Activated naive CD4-positive, alpha-beta T cell treated with anti-CD3 and anti-CD28 coated beads for 36 hours (primary cell): ENCODE measurements around the gene CREM. TPM values are rescaled to one million over a fixed set of nuclear protein-coding genes. Genes with fewer than 3 reads are reported as not detected.
A peak's percentile ranks its signal among the peaks of the same experiment; 100 is the strongest.
"Not testable (repeated sequence)": the region's sequence is repeated elsewhere in the genome, so short reads cannot be mapped to it uniquely, and the experiment has no call there.

Source experiments
- CTCF ChIA-PET: fragments of 350-600 bp; sonication (Branson Sonifier 250); formaldehyde crosslinking; loops from one replicate; lab custom pipeline; 2021; ENCODE audit warnings: antibody characterized with exemption; lab: Charles Lee
- DNase-seq: peaks from one replicate; pipeline ENCODE4 v3.0.0-alpha.2; 2020
- H3K27ac Mint-ChIP-seq: one replicate; pipeline ENCODE4 v1.8.0; 2021; ENCODE audit warnings: mild to moderate bottlenecking, mixed read lengths
- H3K27me3 Mint-ChIP-seq: one replicate; pipeline ENCODE4 v1.8.0; 2021; ENCODE audit warnings: low read depth, mixed read lengths
- H3K36me3 Mint-ChIP-seq: one replicate; pipeline ENCODE4 v1.8.0; 2021; ENCODE audit warnings: low read depth, mixed read lengths
- H3K4me1 Mint-ChIP-seq: one replicate; pipeline ENCODE4 v1.8.0; 2021; ENCODE audit warnings: low read depth, mixed read lengths
- H3K4me3 Mint-ChIP-seq: one replicate; pipeline ENCODE4 v1.8.0; 2021; ENCODE audit warnings: mild to moderate bottlenecking, moderate library complexity, mixed read lengths
- H3K9me3 Mint-ChIP-seq: one replicate; pipeline ENCODE4 v1.8.0; 2021; ENCODE audit warnings: mixed read lengths
- intact Hi-C: fragments of 100-400 bp; cut with micrococcal nuclease; formaldehyde crosslinking; loops from one replicate; pipeline ENCODE4 v1.15.1; 2023
- total RNA-seq, 2 experiments: library from RNA; stranded (reverse); gene quantifications; one replicate each; pipeline ENCODE4 v1.2.3, GENCODE V29; 2021

CREM gene
- total RNA-seq = 100 to 1,000 TPM; 107 to 111 TPM

DNA sequence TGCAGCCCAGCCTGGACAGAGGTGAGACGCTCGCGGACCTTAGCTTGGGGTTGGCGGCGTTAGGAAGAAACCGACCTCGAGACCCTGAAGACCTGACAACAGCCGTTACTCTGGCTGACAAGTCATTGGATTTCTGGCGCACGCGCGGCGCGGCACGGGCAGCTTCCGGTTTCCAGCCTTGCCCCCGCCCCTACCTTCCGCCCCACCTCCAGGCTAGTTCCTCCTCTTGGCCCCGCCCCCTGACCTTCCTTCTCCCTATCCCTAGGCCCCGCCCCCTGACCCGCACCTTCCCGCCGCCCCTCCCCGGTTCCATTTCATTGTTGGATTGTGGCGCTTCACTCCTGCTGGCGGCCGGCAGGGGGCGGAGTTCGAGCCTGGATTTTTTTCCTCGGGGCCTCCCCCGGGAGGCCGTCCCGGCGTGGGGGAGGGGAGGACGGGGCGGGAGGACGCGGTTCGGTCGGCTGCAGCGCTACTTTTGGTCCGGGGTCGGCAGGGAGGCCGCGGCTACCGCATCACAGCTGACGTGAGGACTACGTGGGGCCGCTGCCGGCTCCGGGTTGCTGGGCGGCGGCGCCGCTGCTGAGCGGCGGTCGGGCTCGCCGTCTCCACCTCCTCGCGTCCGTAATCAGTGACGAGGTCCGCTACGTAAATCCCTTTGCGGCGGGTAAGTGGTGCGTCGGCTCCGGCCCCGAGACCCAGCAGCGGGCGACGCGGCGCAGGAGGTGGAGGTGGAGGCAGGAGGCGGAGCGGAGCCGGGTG is at the start of gene CREM:
Gene CREM (plus strand): TSS at position 317 of the 759 bp plus-strand sequence. CDS start 10,990 bp downstream, outside the sequence.
- Mint-ChIP-seq H3K9me3 (no peaks in the 10 kb centered on the region), H3K27ac (peak within 1 kb of the TSS; percentile 95), H3K27me3 (no peaks in the 10 kb centered on the region), H3K4me1 (peaks cover 48% of the 10 kb centered on the region), H3K4me3 (peak within 1 kb of the TSS; percentile 81), H3K36me3 (peaks cover 18% of the 10 kb centered on the region)
- DNase-seq = peak; percentile 100
- intact Hi-C loops = loop anchor here (1.0 to 5.0 kb wide), 11 partner anchors 23 to 1989 kb away; partner anchors contain the start of genes CCNY, CUL2 and FZD8
- CTCF ChIA-PET = interaction anchor here (0.6 to 11.0 kb wide), 16 partner anchors 15 to 436 kb away, joined by 3 to 223 read pairs (median 3); partner anchors contain the start of gene CUL2

DNA sequence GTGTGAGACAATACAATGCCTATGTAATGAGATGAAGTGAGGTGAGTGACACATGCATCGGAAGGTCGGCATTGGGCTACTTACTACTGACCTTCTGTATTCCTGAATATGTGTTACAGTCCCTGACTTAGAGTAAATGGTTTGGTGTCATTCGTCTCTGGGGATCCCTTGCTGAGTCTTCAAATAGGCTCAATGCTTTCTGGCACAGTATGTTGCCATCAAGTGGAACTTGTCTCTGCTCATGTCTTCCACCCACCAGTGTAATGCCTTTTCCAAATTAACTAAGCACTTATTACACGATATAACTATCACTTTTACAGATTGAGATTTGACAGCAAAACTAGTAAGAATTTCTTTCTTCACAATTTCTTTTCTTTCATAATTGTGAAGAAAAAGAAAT is 47.4 kb upstream of the CREM start:
- Mint-ChIP-seq H3K4me3 (no peak overlapping the region), H3K9me3 (peaks cover 1% of the 10 kb centered on the region), H3K36me3 (peaks cover 15% of the 10 kb centered on the region), H3K27me3 (no peaks in the 10 kb centered on the region), H3K27ac (no peak overlapping the region), H3K4me1 (peaks cover 33% of the 10 kb centered on the region)
- intact Hi-C loops = no loop called here
- CTCF ChIA-PET = no interaction called here
- no peak for DNase-seq

DNA sequence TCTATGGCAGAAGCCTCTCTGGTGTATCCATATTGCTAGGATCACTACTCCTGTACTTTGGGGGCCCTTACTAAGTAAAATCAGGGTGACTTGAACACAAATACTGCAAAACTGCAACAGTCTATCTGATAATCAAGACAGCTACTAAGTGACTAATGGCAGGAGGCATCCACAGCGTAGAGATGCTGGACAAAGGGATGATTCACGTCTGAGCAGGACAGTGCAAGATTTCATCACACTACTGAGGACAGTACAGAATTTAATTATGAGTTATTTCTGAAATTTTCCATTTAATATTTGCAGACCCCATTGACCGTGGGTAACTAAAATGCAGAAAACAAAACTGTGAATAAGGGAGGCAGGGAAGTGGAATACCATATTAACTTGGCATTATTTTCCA is 46.9 kb upstream of the CREM start:
- H3K36me3 Mint-ChIP-seq = peaks cover 15% of the 10 kb centered on the region
- peaks cover 1% of the 10 kb centered on the region for H3K9me3 Mint-ChIP-seq
- intact Hi-C loops = loop anchor here (10.0 kb wide), 1 partner anchor 265 kb away; the partner anchor contains the start of gene PARD3
- CTCF ChIA-PET = interaction anchor here (0.9 kb wide), 1 partner anchor 246 kb away, joined by 6 read pairs; no protein-coding TSS in a partner anchor
- H3K4me3 Mint-ChIP-seq = no peak overlapping the region
- peaks cover 34% of the 10 kb centered on the region for H3K4me1 Mint-ChIP-seq
- no peak for DNase-seq
- no peak overlapping the region for H3K27ac Mint-ChIP-seq
- H3K27me3 Mint-ChIP-seq = no peaks in the 10 kb centered on the region

DNA sequence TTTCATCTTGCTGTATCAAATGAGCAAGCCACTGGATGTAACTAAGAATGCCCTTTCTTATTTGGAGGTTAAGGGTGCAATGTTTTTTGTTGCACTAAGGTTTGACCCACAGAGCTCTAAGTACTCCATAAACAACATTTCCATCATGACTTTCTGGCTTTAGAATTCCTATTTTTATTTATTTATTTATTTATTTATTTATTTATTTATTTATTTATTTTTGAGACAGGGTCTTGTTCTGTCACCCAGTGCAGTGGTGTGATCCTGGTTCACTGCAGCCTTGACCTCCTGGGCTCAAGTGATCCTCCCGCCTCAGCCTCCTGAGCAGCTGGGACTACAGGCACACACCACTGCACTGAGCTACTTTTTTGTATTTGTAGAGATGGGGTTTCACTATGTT is 46.4 kb upstream of the CREM start:
- intact Hi-C loops = loop anchor here (10.0 kb wide), 1 partner anchor 265 kb away; the partner anchor contains the start of gene PARD3
- H3K4me3 Mint-ChIP-seq, H3K27me3 Mint-ChIP-seq, H3K9me3 Mint-ChIP-seq, H3K27ac Mint-ChIP-seq, DNase-seq: not testable (repeated sequence)
- Mint-ChIP-seq H3K36me3 (peaks cover 15% of the 10 kb centered on the region), H3K4me1 (peaks cover 31% of the 10 kb centered on the region)
- CTCF ChIA-PET = interaction anchor here (0.9 to 1.0 kb wide), 2 partner anchors 16 to 245 kb away, joined by 3 to 6 read pairs; no protein-coding TSS in a partner anchor

DNA sequence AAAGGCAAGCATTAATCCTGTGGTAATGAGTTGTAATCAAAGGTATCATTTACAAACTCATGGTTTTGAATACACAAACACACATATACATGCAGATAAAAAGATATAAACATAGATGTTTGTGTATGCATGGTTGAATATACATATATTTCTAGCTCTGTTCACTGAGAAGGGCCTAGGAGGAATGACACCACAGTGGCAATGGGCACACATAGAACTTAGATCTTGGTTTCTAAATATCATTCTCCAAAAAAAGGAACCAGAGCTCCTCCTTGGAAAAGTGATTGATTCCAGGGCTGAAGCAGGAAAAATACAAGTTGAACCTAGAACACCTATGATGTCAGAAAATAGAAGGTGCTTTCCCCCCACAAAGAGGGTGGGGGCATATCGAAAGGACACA is 43.4 kb upstream of the CREM start:
- no peak overlapping the region for H3K27ac Mint-ChIP-seq
- H3K27me3 Mint-ChIP-seq = no peaks in the 10 kb centered on the region
- H3K4me1 Mint-ChIP-seq = peaks cover 56% of the 10 kb centered on the region

DNA sequence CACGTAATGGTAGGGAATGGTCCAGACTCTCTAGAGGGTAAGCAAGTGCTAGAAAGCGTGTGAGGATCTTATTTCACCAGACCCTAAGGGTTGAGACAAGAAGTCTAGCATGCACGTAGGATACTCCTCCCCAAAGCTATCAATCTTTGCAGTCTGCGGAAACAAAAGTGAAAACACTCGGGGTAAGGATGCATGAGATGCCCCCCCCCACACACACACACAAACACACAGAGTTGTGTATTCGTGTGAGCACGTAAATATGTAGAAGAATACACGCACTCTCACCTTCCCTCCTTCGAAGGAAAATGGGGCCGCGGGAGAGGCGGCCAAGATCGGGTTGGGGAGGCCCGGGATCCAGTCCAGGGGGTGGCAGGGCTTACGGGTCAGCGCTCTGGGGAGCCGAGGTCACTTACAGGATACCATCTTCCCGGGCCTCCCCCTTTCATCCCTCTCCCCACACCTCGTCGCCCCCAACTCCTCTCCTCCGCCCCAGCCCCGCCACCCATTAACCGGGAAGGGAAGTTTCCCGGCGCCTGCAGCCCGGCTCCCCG is 37.0 kb upstream of the CREM start:
- DNase-seq = peak; percentile 22
- intact Hi-C loops = loop anchor here (1.0 to 10.0 kb wide), 8 partner anchors 37 to 425 kb away; partner anchors contain the start of genes CREM and PARD3
- Mint-ChIP-seq H3K9me3 (peaks cover 2% of the 10 kb centered on the region), H3K27me3 (no peaks in the 10 kb centered on the region), H3K36me3 (peaks cover 8% of the 10 kb centered on the region), H3K27ac (peak overlapping the region; percentile 84), H3K4me3 (peak overlapping the region; percentile 90), H3K4me1 (peaks cover 45% of the 10 kb centered on the region)
- CTCF ChIA-PET = interaction anchor here (1.1 to 2.3 kb wide), 2 partner anchors 36 to 106 kb away, joined by 5 to 6 read pairs; no protein-coding TSS in a partner anchor

More for the DNA sequence above, 43.4 kb upstream of the CREM start:
- H3K9me3 Mint-ChIP-seq = peaks cover 1% of the 10 kb centered on the region
- intact Hi-C loops = loop anchor here (10.0 kb wide), 1 partner anchor 268 kb away; the partner anchor contains the start of gene PARD3
- no peak for DNase-seq
- CTCF ChIA-PET = interaction anchor here (0.7 kb wide), 1 partner anchor 198 kb away, joined by 3 read pairs; no protein-coding TSS in a partner anchor
- H3K36me3 Mint-ChIP-seq = peaks cover 23% of the 10 kb centered on the region
- no peak overlapping the region for H3K4me3 Mint-ChIP-seq

DNA sequence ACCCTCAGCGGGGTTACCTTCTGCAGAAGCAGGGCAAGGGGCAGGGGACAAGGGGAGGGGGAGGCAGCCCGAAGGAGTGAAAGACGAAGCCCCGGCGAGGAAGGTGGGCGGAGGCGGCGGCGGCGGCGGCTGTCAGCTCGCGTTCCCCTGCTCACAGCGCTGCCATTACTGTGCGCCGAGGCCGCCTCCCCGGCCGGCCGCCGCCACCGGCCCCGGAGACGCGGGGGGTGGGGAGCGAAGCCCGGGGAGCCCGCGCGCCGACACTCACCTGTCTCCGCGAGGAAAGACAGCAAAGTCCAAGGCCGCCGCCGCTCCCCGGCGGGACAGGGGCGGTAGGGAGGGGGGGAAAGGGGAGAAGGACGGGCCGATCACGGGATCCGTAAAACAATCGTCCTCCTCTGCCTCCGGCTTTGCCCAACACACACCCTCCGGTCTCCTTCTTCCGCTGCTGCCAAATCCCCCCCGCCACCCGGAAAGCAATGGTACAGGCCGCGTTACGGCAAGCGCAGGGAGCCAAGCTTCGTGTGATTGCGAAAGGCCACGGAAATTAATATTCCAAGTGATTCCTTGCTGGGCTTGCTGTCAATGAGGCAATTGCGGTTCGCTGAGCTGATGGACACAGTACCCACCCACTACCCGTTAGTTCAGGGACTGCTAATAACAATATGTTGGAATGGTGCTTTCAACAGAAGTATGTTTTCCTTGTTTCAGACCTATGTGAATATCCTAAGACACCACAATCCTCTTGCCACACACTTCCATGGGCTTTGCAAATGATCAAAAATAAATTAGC is 36.3 kb upstream of the CREM start, which contains the start of gene CUL2:
Gene CUL2 (minus strand): TSS at position 180 of the 793 bp plus-strand sequence. CDS start 19,024 bp downstream, outside the sequence.
- DNase-seq = peak; percentile 94
- H3K4me1 Mint-ChIP-seq = peaks cover 45% of the 10 kb centered on the region
- CTCF ChIA-PET = interaction anchor here (1.1 to 2.3 kb wide), 4 partner anchors 36 to 105 kb away, joined by 3 to 11 read pairs (median 6); no protein-coding TSS in a partner anchor
- no peaks in the 10 kb centered on the region for H3K27me3 Mint-ChIP-seq
- peak within 1 kb of the TSS; percentile 92 for H3K27ac Mint-ChIP-seq
- peaks cover 2% of the 10 kb centered on the region for H3K9me3 Mint-ChIP-seq
- intact Hi-C loops = loop anchor here (1.0 to 10.0 kb wide), 7 partner anchors 36 to 426 kb away; partner anchors contain the start of gene CREM
- H3K36me3 Mint-ChIP-seq = peaks cover 8% of the 10 kb centered on the region
- peak within 1 kb of the TSS; percentile 90 for H3K4me3 Mint-ChIP-seq

DNA sequence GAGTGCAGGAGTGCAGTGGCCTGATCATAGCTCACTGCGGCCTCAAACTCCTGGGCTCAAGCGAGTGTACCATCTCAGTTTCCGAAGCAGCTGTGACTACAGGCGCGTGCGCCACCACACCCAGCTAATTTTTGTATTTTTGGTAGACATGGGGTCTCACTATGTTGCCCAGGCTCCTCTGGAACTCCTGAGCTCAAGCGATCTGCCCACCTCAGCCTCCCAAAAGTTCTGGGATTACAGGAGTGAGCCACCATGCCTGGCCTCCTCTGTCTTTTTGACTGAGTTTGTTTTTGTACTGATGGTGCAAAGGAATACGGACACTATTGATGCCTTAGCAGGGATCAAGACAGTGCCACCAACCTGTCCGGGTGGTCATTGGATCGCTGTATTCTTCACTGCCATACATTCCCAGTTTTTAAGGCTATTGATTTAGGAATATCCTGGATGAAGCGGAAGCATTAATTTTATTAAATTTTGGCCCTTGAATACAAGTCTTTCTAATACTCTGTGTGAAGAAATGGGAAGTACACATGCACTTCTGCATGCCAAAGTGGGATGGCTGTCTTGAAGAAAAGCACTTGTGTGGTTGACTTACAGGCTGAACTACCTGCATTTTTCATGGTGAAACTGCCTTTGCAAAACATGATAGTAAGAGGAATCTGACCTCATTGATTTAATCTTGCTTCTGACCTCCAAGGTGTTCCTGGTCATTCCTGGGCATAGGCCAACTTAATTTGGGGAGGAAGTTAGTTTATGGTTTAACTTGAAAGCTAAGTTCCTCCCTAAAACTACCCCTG is 34.5 kb upstream of the CREM start:
- Mint-ChIP-seq H3K4me1 (peaks cover 29% of the 10 kb centered on the region), H3K27me3 (no peaks in the 10 kb centered on the region), H3K27ac (no peak overlapping the region), H3K36me3 (peaks cover 7% of the 10 kb centered on the region), H3K9me3 (peaks cover 2% of the 10 kb centered on the region), H3K4me3 (no peak overlapping the region)
- DNase-seq = no peak
- intact Hi-C loops = loop anchor here (2.0 to 10.0 kb wide), 3 partner anchors 80 to 427 kb away; no protein-coding TSS in a partner anchor
- CTCF ChIA-PET = interaction anchor here (2.1 kb wide), 1 partner anchor 103 kb away, joined by 11 read pairs; no protein-coding TSS in a partner anchor

DNA sequence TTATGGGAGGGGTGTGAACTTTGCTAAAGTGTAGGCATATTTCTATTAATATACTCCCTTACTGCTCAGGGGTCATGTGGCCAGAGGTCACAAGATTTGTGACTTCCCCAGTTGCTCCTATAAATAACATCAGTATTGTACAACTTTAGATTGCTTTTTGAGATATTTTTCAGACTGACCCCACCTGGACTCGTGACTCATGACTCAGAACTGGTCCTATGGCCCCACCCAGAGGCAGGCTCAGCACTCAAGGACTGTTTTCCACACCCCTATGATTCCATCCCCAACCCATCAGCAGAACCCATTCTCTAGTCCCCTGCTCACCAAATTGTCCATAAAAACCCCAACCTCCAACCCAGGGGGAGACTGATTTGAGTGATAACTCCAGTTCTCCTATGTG is 33.8 kb upstream of the CREM start:
- H3K27ac Mint-ChIP-seq = no peak overlapping the region
- CTCF ChIA-PET = no interaction called here
- H3K4me3 Mint-ChIP-seq = no peak overlapping the region
- peak; percentile 21 for DNase-seq
- peaks cover 1% of the 10 kb centered on the region for H3K36me3 Mint-ChIP-seq
- no peaks in the 10 kb centered on the region for H3K27me3 Mint-ChIP-seq
- intact Hi-C loops = loop anchor here (5.0 to 10.0 kb wide), 2 partner anchors 81 to 428 kb away; no protein-coding TSS in a partner anchor
- peaks cover 22% of the 10 kb centered on the region for H3K4me1 Mint-ChIP-seq
- peaks cover 2% of the 10 kb centered on the region for H3K9me3 Mint-ChIP-seq

DNA sequence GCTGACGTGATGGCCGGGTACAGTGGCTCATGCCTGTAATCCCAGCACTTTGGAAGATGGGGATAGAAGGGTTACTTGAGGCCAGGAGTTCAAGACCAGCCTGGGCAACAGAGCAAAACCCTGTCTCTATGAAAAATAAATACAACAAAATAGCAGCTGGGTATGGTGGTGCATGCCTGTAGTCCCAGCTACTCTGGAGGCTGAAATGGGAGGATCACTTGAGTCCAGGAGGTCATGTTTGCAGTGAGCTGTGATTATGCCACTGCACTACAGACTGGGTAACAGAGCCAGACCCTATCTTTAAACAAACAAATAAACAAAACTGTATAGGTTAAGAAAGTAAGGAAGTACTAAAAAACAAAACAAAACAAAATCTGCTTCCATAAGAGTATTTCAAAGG is 30.3 kb upstream of the CREM start:
- Mint-ChIP-seq H3K27me3 (no peaks in the 10 kb centered on the region), H3K4me1 (peaks cover under 1% of the 10 kb centered on the region), H3K27ac (no peak overlapping the region), H3K4me3 (no peak overlapping the region), H3K9me3 (peaks cover 2% of the 10 kb centered on the region), H3K36me3 (no peaks in the 10 kb centered on the region)
- intact Hi-C loops = loop anchor here (10.0 kb wide), 1 partner anchor 432 kb away; no protein-coding TSS in a partner anchor
- CTCF ChIA-PET = interaction anchor here (0.6 to 1.3 kb wide), 2 partner anchors 16 to 195 kb away, joined by 3 read pairs; no protein-coding TSS in a partner anchor
- DNase-seq = no peak
